IPS-20b (cell line): ENCODE results near the gene HK1.
"Not testable (repeated sequence)": the region's sequence is repeated elsewhere in the genome, so short reads cannot be mapped to it uniquely, and the experiment has no call there.

Experiments
- H3K27ac ChIP-seq: one replicate; pipeline ENCODE4 v1.5.1; 2013; ENCODE audit warnings: low read length
- H3K27me3 ChIP-seq: 2 replicates; pipeline ENCODE4 v1.6.1; 2013; ENCODE audit warnings: mild to moderate bottlenecking, low read length, inconsistent platforms; ENCODE audit not compliant: insufficient read depth
- H3K36me3 ChIP-seq: 2 replicates; pipeline ENCODE4 v1.6.1; 2013; ENCODE audit warnings: low read depth, mild to moderate bottlenecking, inconsistent platforms, low read length, moderate library complexity; ENCODE audit not compliant: insufficient read depth
- H3K4me1 ChIP-seq: 2 replicates; pipeline ENCODE4 v1.6.1; 2013; ENCODE audit warnings: mild to moderate bottlenecking, control low read depth, inconsistent platforms, low read length, moderate library complexity; ENCODE audit not compliant: insufficient read depth
- H3K4me3 ChIP-seq: 2 replicates; pipeline ENCODE4 v1.5.1; 2013; ENCODE audit warnings: mild to moderate bottlenecking, low read length, inconsistent platforms
- H3K9ac ChIP-seq: 2 replicates; pipeline ENCODE4 v1.6.1; 2013; ENCODE audit warnings: low read depth, mild to moderate bottlenecking, inconsistent platforms, low read length, moderate library complexity
- H3K9me3 ChIP-seq: 2 replicates; pipeline ENCODE4 v1.6.1; 2013; ENCODE audit warnings: mild to moderate bottlenecking, low read depth, low read length, inconsistent platforms; ENCODE audit not compliant: insufficient read depth

Gene HK1

GRCh38 chr10:69281507-69282413, 3.5 kb downstream of the HK1 start:
- Histone ChIP-seq H3K9ac (no peak overlapping the region), H3K4me3 (no peak overlapping the region), H3K36me3 (no peaks in the 10 kb centered on the region), H3K4me1 (no peaks in the 10 kb centered on the region; the same call in none of the 2 replicates), H3K27me3 (no peaks in the 10 kb centered on the region; the same call in 1 of the 2 replicates), H3K27ac (no peak overlapping the region), H3K9me3 (no peaks in the 10 kb centered on the region)

- H3K4me1 ChIP-seq, H3K36me3 ChIP-seq, H3K4me3 ChIP-seq, H3K9me3 ChIP-seq, H3K9ac ChIP-seq, H3K27me3 ChIP-seq, H3K27ac ChIP-seq: not testable (repeated sequence)
These were observed 6.1 kb downstream of the HK1 start for GRCh38 chr10:69284402-69284801.

- H3K4me3 ChIP-seq = no peak overlapping the region
- no peaks in the 10 kb centered on the region for H3K36me3 ChIP-seq
- H3K9me3 ChIP-seq = no peaks in the 10 kb centered on the region
- H3K27me3 ChIP-seq = no peaks in the 10 kb centered on the region
- H3K9ac ChIP-seq = no peak overlapping the region
- no peaks in the 10 kb centered on the region; the same call in 1 of the 2 replicates for H3K4me1 ChIP-seq
- no peak overlapping the region for H3K27ac ChIP-seq
These were observed 7.4 kb downstream of the HK1 start for GRCh38 chr10:69285699-69286098.

- Histone ChIP-seq H3K27ac (no peak overlapping the region), H3K4me3 (no peak overlapping the region), H3K4me1 (no peaks in the 10 kb centered on the region; the same call in 1 of the 2 replicates), H3K9ac (no peak overlapping the region), H3K9me3 (no peaks in the 10 kb centered on the region), H3K36me3 (no peaks in the 10 kb centered on the region), H3K27me3 (no peaks in the 10 kb centered on the region)
These were observed 8.9 kb downstream of the HK1 start for GRCh38 chr10:69287181-69287580.

- Histone ChIP-seq H3K9ac (no peak overlapping the region), H3K36me3 (no peaks in the 10 kb centered on the region), H3K4me1 (no peaks in the 10 kb centered on the region), H3K27me3 (no peaks in the 10 kb centered on the region), H3K4me3 (no peak overlapping the region), H3K27ac (no peak overlapping the region), H3K9me3 (no peaks in the 10 kb centered on the region)
These were observed 12.7 kb downstream of the HK1 start for GRCh38 chr10:69290993-69291392.

- Histone ChIP-seq H3K4me3 (no peak overlapping the region), H3K27ac (no peak overlapping the region), H3K4me1 (no peaks in the 10 kb centered on the region), H3K27me3 (no peaks in the 10 kb centered on the region), H3K36me3 (no peaks in the 10 kb centered on the region), H3K9ac (no peak overlapping the region), H3K9me3 (no peaks in the 10 kb centered on the region)
These were observed 14.2 kb downstream of the HK1 start for GRCh38 chr10:69292459-69292858.

GRCh38 chr10:69295027-69295636, 16.8 kb downstream of the HK1 start:
- Histone ChIP-seq H3K4me3 (no peak overlapping the region), H3K27me3 (no peaks in the 10 kb centered on the region), H3K9ac (no peak overlapping the region), H3K36me3 (no peaks in the 10 kb centered on the region), H3K9me3 (no peaks in the 10 kb centered on the region), H3K27ac (no peak overlapping the region), H3K4me1 (no peaks in the 10 kb centered on the region)

- Histone ChIP-seq H3K36me3 (no peaks in the 10 kb centered on the region), H3K27me3 (no peaks in the 10 kb centered on the region), H3K9ac (no peak overlapping the region), H3K4me3 (no peak overlapping the region), H3K27ac (no peak overlapping the region), H3K4me1 (0 out of 2 replicates have a peak, but pooled peaks cover 2% of the 10 kb centered on the region), H3K9me3 (no peaks in the 10 kb centered on the region)
These were observed 25.3 kb downstream of the HK1 start for GRCh38 chr10:69303632-69304051.

GRCh38 chr10:69306421-69306820, 28.1 kb downstream of the HK1 start:
- H3K27ac ChIP-seq = no peak overlapping the region
- H3K27me3 ChIP-seq = no peaks in the 10 kb centered on the region
- no peak overlapping the region for H3K9ac ChIP-seq
- no peaks in the 10 kb centered on the region for H3K36me3 ChIP-seq
- H3K9me3 ChIP-seq = no peaks in the 10 kb centered on the region
- H3K4me1 ChIP-seq = 0 out of 2 replicates have a peak, but pooled peaks cover 2% of the 10 kb centered on the region
- no peak overlapping the region for H3K4me3 ChIP-seq

- Histone ChIP-seq H3K9me3 (no peaks in the 10 kb centered on the region), H3K9ac (no peak overlapping the region), H3K36me3 (no peaks in the 10 kb centered on the region), H3K4me1 (peaks cover 2% of the 10 kb centered on the region; the same call in 1 of the 2 replicates), H3K4me3 (no peak overlapping the region), H3K27me3 (no peaks in the 10 kb centered on the region), H3K27ac (no peak overlapping the region)
These were observed 29.1 kb downstream of the HK1 start for GRCh38 chr10:69307434-69307833.

- H3K4me3 ChIP-seq, H3K9me3 ChIP-seq, H3K4me1 ChIP-seq, H3K36me3 ChIP-seq, H3K27ac ChIP-seq, H3K27me3 ChIP-seq, H3K9ac ChIP-seq: not testable (repeated sequence)
These were observed 30.0 kb downstream of the HK1 start for GRCh38 chr10:69308304-69308703.

GRCh38 chr10:69311309-69311708, 33.0 kb downstream of the HK1 start:
- Histone ChIP-seq H3K4me1 (peaks cover 7% of the 10 kb centered on the region; the same call in 1 of the 2 replicates), H3K27me3 (no peaks in the 10 kb centered on the region), H3K36me3 (no peaks in the 10 kb centered on the region), H3K9me3 (no peaks in the 10 kb centered on the region), H3K4me3 (no peak overlapping the region), H3K9ac (no peak overlapping the region), H3K27ac (no peak overlapping the region)
